Upper lobe of left lung (tissue), 6 donors: Measurements from ENCODE around the gene DUSP18. TPM values are rescaled to one million over a fixed set of nuclear protein-coding genes. Genes with fewer than 3 reads are reported as not detected.

Experiments used
- ATAC-seq, 2 donors: fragments of 200-7000 bp; cut with Tn5 transposase; one replicate each; pipeline ENCODE4 v1.9.1; 2022; ENCODE audit warnings: mild to moderate bottlenecking in 2 of 2, moderate library complexity in 2 of 2; ENCODE audit not compliant: low FRiP score in 2 of 2
- DNase-seq, 2 donors: peaks; one replicate each; pipeline ENCODE4 v3.0.0-alpha.2; 2019 to 2020
- H3K27ac ChIP-seq, 4 donors: fragments of 200-600 bp; sonication (generic); one replicate each; pipeline ENCODE4 v1.5.1; 2016 to 2019
- H3K27me3 ChIP-seq, 4 donors: fragments of 200-600 bp; sonication (generic); one replicate each; pipeline ENCODE4 v1.5.1; 2017 to 2019
- H3K36me3 ChIP-seq, 4 donors: fragments of 200-600 bp; sonication (generic); one replicate each; pipeline ENCODE4 v1.5.1; 2016 to 2019
- H3K4me1 ChIP-seq, 4 donors: fragments of 200-600 bp; sonication (generic); one replicate each; pipeline ENCODE4 v1.5.1; 2018 to 2019
- H3K4me3 ChIP-seq, 4 donors: fragments of 200-600 bp; sonication (generic); one replicate each; pipeline ENCODE4 v1.5.1; 2017 to 2019; ENCODE audit warnings: mild to moderate bottlenecking in 2 of 4, moderate library complexity in 1 of 4
- H3K9me3 ChIP-seq, 4 donors: fragments of 200-600 bp; sonication (generic); one replicate each; pipeline ENCODE4 v1.5.1; 2018 to 2019
- EP300 ChIP-seq, 4 donors: sonication (generic); formaldehyde crosslinking; IDR thresholded peaks; one replicate each; pipeline ENCODE4 v1.5.1; 2017; ENCODE audit warnings: antibody characterized with exemption in 4 of 4, control low read depth in 2 of 4
- POLR2A ChIP-seq, 4 donors: fragments of 450-650 bp; IDR thresholded peaks; one replicate each; pipeline ENCODE4 v1.5.1; 2016 to 2017; ENCODE audit warnings: antibody characterized with exemption in 4 of 4, mild to moderate bottlenecking in 2 of 4
- POLR2AphosphoS5 ChIP-seq, 2 donors: sonication (generic); formaldehyde crosslinking; IDR thresholded peaks; one replicate each; pipeline ENCODE4 v1.5.1; 2017; ENCODE audit warnings: antibody characterized with exemption in 2 of 2
- WGBS, 2 donors: methylation state at CpG; one replicate each; pipeline ENCODE4 v1.1.5; 2017 to 2018; 5-methylcytosine and 5-hydroxymethylcytosine counted together
- total RNA-seq, 6 donors: library from RNA; depleted of rRNA in 4 of 6; stranded (reverse); fragments of >200 nt in 4 of 6; gene quantifications; one replicate each; pipeline versions ENCODE4 v1.1.0 to v1.2.1, GENCODE V29; 2016 to 2021
- TF ChIP-seq, protein P1 (sequence below), 6 experiments: fragments of 450-650 bp in 4 of 6; fragments of 200-600 bp in 2 of 6; sonication (generic) in 2 of 6; IDR thresholded peaks; one replicate each; pipeline ENCODE4 v1.5.1; 2016 to 2019; ENCODE audit warnings: antibody characterized with exemption in 6 of 6
- donor health status: DM: no; HTN: no; CAD: no; lungs with moderate emphysema.
- donor health status: DM: no; HTN: yes; CAD: no; lungs with severe emphysema.

The DUSP18 gene
- total RNA-seq, 6 donors from 2014 or later = 13.0 to 40.9 (median 29.4) TPM

DNA sequence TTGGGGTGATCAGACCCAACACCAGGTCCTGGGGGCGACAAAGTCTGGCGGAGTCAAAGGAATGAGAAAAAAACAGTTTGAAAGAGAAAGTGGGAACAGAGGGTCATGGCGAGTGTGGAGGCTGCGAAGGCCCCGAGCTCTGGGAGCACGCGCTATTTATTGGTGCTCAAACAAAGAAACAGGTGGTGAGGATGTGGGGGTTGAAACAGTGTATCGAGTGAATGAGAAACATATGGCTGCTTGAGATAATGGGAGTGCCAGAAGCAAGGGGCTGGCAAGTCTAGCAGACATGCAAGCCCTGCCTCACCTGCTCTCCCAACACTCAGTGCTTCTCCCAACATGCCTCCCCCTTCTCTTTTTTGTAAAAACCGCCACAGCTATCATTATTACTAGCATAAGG lies 7.8 kb upstream of the DUSP18 start:
- no peak overlapping the region for H3K27ac ChIP-seq
- H3K4me1 ChIP-seq = no peaks in the 10 kb centered on the region
- no peaks in the 10 kb centered on the region for H3K9me3 ChIP-seq
- no peaks in the 10 kb centered on the region for H3K27me3 ChIP-seq
- TF ChIP-seq EP300 (IDR thresholded peaks at IDR 0.05) = no peak
- TF ChIP-seq POLR2AphosphoS5 (IDR thresholded peaks at IDR 0.05) = no peak
- TF ChIP-seq POLR2A (IDR thresholded peaks at IDR 0.05) = no peak
- TF ChIP-seq, protein P1, sequence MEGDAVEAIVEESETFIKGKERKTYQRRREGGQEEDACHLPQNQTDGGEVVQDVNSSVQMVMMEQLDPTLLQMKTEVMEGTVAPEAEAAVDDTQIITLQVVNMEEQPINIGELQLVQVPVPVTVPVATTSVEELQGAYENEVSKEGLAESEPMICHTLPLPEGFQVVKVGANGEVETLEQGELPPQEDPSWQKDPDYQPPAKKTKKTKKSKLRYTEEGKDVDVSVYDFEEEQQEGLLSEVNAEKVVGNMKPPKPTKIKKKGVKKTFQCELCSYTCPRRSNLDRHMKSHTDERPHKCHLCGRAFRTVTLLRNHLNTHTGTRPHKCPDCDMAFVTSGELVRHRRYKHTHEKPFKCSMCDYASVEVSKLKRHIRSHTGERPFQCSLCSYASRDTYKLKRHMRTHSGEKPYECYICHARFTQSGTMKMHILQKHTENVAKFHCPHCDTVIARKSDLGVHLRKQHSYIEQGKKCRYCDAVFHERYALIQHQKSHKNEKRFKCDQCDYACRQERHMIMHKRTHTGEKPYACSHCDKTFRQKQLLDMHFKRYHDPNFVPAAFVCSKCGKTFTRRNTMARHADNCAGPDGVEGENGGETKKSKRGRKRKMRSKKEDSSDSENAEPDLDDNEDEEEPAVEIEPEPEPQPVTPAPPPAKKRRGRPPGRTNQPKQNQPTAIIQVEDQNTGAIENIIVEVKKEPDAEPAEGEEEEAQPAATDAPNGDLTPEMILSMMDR (IDR thresholded peaks at IDR 0.05) = no peak
- no peak for DNase-seq
- no peaks in the 10 kb centered on the region for H3K36me3 ChIP-seq
- WGBS, 2 donors = 83 to 86% methylated on average over 9 of the region's 9 CpGs
- no peak for ATAC-seq
- no peak overlapping the region for H3K4me3 ChIP-seq

DNA sequence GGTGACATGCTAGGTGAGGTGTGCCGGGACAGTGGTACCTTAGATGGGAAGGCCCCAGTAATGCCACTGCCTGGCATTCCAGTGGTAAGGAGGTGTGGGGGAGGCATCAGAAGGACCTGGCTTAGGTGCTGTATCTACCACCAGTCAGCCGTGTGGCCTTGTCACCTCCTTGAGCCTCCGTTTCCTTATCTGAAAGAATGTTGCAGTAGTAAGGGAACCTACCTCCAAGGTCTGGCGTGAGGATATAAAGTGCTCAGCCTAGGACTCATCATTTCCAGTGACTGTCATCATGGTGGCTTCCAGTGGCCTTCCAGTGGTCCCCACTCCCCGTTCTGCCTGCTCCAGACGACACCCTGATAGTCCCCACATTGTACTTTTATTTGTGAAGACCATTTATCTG lies 6.8 kb upstream of the DUSP18 start:
- Histone ChIP-seq H3K36me3 (no peaks in the 10 kb centered on the region), H3K27me3 (no peaks in the 10 kb centered on the region), H3K4me1 (no peaks in the 10 kb centered on the region), H3K4me3 (no peak overlapping the region), H3K27ac (no peak overlapping the region), H3K9me3 (no peaks in the 10 kb centered on the region)
- no peak for TF ChIP-seq EP300 (IDR thresholded peaks at IDR 0.05)
- no peak for TF ChIP-seq POLR2AphosphoS5 (IDR thresholded peaks at IDR 0.05)
- TF ChIP-seq, protein P1 (IDR thresholded peaks at IDR 0.05) = no peak
- no peak for TF ChIP-seq POLR2A (IDR thresholded peaks at IDR 0.05)
- 79 to 91% methylated on average over 6 of the region's 6 CpGs for WGBS, 2 donors
- DNase-seq (no peak), ATAC-seq (peak in 1 of 2 donors; percentile 34)

DNA sequence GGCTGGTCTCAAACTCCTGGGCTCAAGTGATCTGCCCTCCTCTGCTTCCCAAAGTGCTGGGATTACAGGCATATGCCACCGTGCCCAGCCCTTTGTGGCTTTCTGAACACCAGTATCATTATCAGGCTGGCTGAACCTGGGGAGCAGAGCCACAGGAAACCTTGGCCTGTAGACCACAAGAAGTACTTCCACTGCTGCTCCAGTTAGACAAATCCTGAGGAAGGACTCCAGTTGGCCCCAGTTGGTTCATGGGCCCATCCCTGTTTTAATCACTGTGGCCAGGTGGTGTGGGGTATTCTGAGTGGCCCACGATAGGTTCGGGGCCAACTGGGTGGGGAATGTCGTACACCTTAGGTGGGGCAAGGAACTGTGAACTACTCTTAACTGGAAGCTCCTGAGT lies 5.5 kb upstream of the DUSP18 start:
- Histone ChIP-seq H3K4me1 (peaks cover 4 to 6% (median 5%) of the 10 kb centered on the region in 4 donors), H3K4me3 (no peak overlapping the region), H3K9me3 (no peaks in the 10 kb centered on the region), H3K27me3 (no peaks in the 10 kb centered on the region), H3K36me3 (no peaks in the 10 kb centered on the region), H3K27ac (no peak overlapping the region)
- ATAC-seq = no peak
- DNase-seq = no peak
- TF ChIP-seq POLR2A (IDR thresholded peaks at IDR 0.05) (no peak), POLR2AphosphoS5 (IDR thresholded peaks at IDR 0.05) (no peak), EP300 (IDR thresholded peaks at IDR 0.05) (no peak)
- TF ChIP-seq, protein P1 (IDR thresholded peaks at IDR 0.05) = no peak
- WGBS, 2 donors = 88 to 93% methylated on average over 4 of the region's 4 CpGs

DNA sequence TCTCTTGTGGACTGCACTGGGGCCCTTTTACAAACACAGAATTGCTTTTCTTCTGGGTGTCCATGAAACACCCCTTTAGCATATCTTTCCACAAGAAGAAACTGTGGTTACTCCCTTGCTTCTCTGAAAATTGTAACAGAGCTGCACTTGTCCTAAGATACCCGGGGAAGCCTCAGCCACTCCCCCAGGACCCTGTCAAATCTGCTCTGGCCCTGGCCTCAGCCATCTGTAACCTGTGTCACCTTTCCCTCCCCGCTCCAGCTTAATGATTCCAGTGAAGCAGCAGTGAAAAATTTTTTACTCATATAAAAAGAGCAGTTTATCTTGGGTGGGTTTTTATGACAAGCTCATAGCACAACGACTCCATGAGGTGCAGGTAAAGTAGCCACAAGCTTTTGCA lies 3.4 kb upstream of the DUSP18 start:
- ATAC-seq (no peak), DNase-seq (no peak)
- no peak overlapping the region for H3K4me3 ChIP-seq
- 81 to 94% methylated on average over 3 of the region's 3 CpGs for WGBS, 2 donors
- no peak overlapping the region for H3K27ac ChIP-seq
- no peaks in the 10 kb centered on the region for H3K9me3 ChIP-seq
- no peak for TF ChIP-seq POLR2A (IDR thresholded peaks at IDR 0.05)
- TF ChIP-seq, protein P1 (IDR thresholded peaks at IDR 0.05) = no peak
- no peak for TF ChIP-seq EP300 (IDR thresholded peaks at IDR 0.05)
- TF ChIP-seq POLR2AphosphoS5 (IDR thresholded peaks at IDR 0.05) = no peak
- no peaks in the 10 kb centered on the region for H3K27me3 ChIP-seq
- H3K4me1 ChIP-seq = peaks cover 7 to 22% (median 15%) of the 10 kb centered on the region in 4 donors
- H3K36me3 ChIP-seq = no peaks in the 10 kb centered on the region

DNA sequence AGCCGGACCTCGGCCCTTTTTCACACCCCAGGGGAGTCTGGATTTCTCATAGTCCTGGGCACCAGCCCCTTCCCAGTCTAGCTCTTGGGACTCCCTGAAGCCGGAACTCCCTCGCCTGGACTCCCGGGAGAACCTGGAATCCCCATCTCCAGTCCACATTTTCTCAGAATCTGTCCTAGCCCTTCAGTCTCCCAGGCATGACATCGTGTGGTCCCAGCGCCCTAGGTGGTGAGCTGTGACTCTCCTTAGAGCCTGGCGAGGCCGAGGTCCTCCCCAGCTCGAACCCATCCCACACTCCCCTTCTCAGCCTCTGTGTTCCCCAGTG lies 673 bp upstream of the DUSP18 start:
- H3K27ac ChIP-seq = peak overlapping the region in 3 of 4 donors; percentile 50 to 80 (median 63)
- H3K4me1 ChIP-seq = peaks cover 10 to 36% (median 21%) of the 10 kb centered on the region in 4 donors
- H3K9me3 ChIP-seq = no peaks in the 10 kb centered on the region
- TF ChIP-seq EP300 (IDR thresholded peaks at IDR 0.05) = no peak
- no peak for TF ChIP-seq POLR2A (IDR thresholded peaks at IDR 0.05)
- TF ChIP-seq POLR2AphosphoS5 (IDR thresholded peaks at IDR 0.05) = no peak
- TF ChIP-seq, protein P1 (IDR thresholded peaks at IDR 0.05) = no peak
- WGBS, 2 donors = 40 to 46% methylated on average over 9 to 10 of the region's 10 CpGs
- ATAC-seq (no peak), DNase-seq (no peak)
- H3K27me3 ChIP-seq = no peaks in the 10 kb centered on the region
- H3K36me3 ChIP-seq = peaks cover 0 to 6% (median 4%) of the 10 kb centered on the region in 4 donors
- peak overlapping the region; percentile 29 to 85 (median 76) for H3K4me3 ChIP-seq
